ENCODE results near the gene TRIP6.

Gene TRIP6

GRCh38 chr7:100867040-100867775 is at the start of gene TRIP6:
Gene TRIP6 (plus strand): TSS chr7:100867387. CDS start chr7:100867498, 111 bp downstream.
- DNase-seq = peak; percentile 31 to 56

GRCh38 chr7:100818366-100818765 is 48.8 kb upstream of the TRIP6 start:
- DNase-seq = no peak

- DNase-seq = no peak
Measured at GRCh38 chr7:100818825-100819224, 48.4 kb upstream of the TRIP6 start.

GRCh38 chr7:100819586-100819985 is 47.6 kb upstream of the TRIP6 start:
- DNase-seq = no peak

GRCh38 chr7:100822236-100823139 is 44.7 kb upstream of the TRIP6 start:
- DNase-seq = no peak

- no peak for DNase-seq
Measured at GRCh38 chr7:100823140-100823525, 44.1 kb upstream of the TRIP6 start.

GRCh38 chr7:100823534-100823933 is 43.7 kb upstream of the TRIP6 start:
- DNase-seq = no peak

- DNase-seq = no peak
Measured at GRCh38 chr7:100824499-100825214, 42.5 kb upstream of the TRIP6 start.

- no peak for DNase-seq
Measured at GRCh38 chr7:100825215-100825671, 41.9 kb upstream of the TRIP6 start.

GRCh38 chr7:100825751-100826513 is 41.3 kb upstream of the TRIP6 start:
- DNase-seq = no peak

- no peak for DNase-seq
Measured at GRCh38 chr7:100826514-100827329, 40.5 kb upstream of the TRIP6 start.

- no peak for DNase-seq
Measured at GRCh38 chr7:100827330-100828226, 39.6 kb upstream of the TRIP6 start, which contains the start of gene EPHB4. Gene EPHB4 (minus strand): TSS chr7:100827523. CDS start chr7:100827030, 493 bp downstream.

- no peak for DNase-seq
Measured at GRCh38 chr7:100829150-100829716, 38.0 kb upstream of the TRIP6 start.

GRCh38 chr7:100830396-100830795 is 36.8 kb upstream of the TRIP6 start:
- DNase-seq = no peak

- DNase-seq = no peak
Measured at GRCh38 chr7:100832281-100832633, 34.9 kb upstream of the TRIP6 start.

- DNase-seq = no peak
Measured at GRCh38 chr7:100835903-100836811, 31.0 kb upstream of the TRIP6 start.

- no peak for DNase-seq
Measured at GRCh38 chr7:100836812-100837098, 30.4 kb upstream of the TRIP6 start.

- peak; percentile 39 to 73 for DNase-seq
Measured at GRCh38 chr7:100837099-100837836, 29.9 kb upstream of the TRIP6 start.
